ENCODE measurements around the gene ZNF408. TPM values are rescaled to one million over a fixed set of nuclear protein-coding genes. Genes with fewer than 3 reads are reported as not detected.

The ZNF408 gene
- total RNA-seq, 2 experiments from 2014 or later: 12.6 to 15.0 TPM

DNA sequence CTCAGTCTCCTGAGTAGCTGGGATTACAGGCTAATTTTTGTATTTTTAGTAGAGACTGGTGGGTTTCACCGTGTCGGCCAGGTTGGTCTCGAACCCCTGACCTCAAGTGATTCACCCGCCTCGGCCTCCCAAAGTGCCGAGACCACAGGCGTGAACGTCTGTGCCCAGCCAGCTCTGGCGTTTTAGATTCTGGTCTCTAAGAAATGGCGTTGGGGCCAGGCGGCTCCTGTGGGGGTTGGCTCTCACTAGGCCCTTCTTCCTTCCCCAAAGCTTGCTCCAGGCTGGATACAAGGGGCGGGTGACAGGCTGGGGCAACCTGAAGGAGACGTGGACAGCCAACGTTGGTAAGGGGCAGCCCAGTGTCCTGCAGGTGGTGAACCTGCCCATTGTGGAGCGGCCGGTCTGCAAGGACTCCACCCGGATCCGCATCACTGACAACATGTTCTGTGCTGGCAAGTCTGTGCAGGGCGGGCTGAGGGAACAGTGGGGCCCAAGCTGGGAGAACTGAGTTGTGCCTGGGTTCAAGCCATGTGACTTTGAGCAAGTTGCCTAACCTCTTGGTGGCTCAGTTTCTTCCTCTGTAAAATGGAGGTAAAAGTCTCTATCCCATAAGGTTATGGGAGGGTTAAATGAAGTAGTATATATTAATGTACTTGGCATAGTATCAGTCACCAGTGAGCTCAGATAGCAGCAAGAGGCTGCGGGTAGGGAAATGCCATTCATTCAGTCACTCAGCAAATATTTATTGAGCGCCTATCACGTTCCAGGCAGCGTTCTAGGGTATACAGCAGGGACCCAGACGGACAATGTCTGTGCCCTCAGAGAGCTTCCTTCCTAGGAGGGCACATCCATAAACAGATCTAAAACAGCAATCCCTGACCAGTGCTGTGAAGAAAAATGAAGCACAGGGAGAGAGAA lies 28.5 kb downstream of the ZNF408 start:
- no peaks in the 10 kb centered on the region for H3K27me3 Mint-ChIP-seq
- H3K4me3 Mint-ChIP-seq: no peak overlapping the region
- H3K27ac Mint-ChIP-seq: no peak overlapping the region
- H3K9me3 Mint-ChIP-seq (ENCODE audit: low read depth): no peaks in the 10 kb centered on the region
- ATAC-seq (no peak), DNase-seq (no peak)
- CTCF ChIA-PET: no interaction called here
- H3K4me1 Mint-ChIP-seq: no peaks in the 10 kb centered on the region
- H3K36me3 Mint-ChIP-seq: no peaks in the 10 kb centered on the region

DNA sequence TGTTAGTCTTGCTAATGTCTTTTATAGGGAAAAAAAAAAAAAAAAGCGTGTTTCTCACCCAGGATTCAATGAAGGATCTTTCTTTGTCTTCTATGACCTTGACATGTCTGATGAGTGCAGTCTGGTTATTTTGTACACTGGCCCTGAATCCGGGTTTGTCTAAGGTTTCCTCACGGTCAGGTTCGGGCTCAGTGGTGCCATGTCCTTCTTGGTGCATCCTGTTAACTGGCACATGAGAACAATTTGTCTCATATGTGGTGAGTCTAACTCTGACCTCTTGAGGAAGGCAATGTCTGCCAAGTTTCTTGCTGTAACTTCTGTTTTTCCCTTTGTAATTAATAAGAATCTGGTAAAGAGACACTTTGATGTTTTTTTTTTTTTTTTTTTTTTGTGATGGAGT lies 30.7 kb downstream of the ZNF408 start:
- Mint-ChIP-seq H3K4me3 (no peak overlapping the region), H3K9me3 (ENCODE audit: low read depth) (no peaks in the 10 kb centered on the region), H3K27ac (no peak overlapping the region), H3K36me3 (no peaks in the 10 kb centered on the region), H3K4me1 (no peaks in the 10 kb centered on the region), H3K27me3 (no peaks in the 10 kb centered on the region)
- no peak for DNase-seq
- ATAC-seq: no peak
- CTCF ChIA-PET: no interaction called here

DNA sequence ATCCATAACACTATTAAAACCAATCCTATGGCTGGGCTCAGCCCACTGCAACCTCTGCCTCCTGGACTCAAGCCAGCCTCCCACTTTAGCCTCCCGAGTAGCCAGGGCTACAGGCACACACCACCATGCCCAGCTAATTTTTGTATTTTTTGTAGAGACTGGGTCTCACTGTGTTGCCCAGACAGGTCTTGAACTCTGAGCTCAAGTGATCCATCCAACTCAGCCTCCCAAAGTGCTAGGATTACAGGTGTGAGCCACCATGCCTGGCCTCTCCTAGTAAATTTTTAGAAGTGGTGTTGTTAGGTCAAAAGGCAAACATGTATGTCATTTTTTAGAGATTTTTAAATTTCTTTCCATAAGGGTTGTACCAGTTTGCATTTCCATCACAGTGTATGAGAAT lies 32.4 kb downstream of the ZNF408 start:
- Mint-ChIP-seq H3K4me1 (no peaks in the 10 kb centered on the region), H3K27ac (no peak overlapping the region), H3K27me3 (no peaks in the 10 kb centered on the region), H3K4me3 (no peak overlapping the region), H3K36me3 (peaks cover 1% of the 10 kb centered on the region), H3K9me3 (ENCODE audit: low read depth) (no peaks in the 10 kb centered on the region)
- ATAC-seq (no peak), DNase-seq (no peak)
- CTCF ChIA-PET: no interaction called here

DNA sequence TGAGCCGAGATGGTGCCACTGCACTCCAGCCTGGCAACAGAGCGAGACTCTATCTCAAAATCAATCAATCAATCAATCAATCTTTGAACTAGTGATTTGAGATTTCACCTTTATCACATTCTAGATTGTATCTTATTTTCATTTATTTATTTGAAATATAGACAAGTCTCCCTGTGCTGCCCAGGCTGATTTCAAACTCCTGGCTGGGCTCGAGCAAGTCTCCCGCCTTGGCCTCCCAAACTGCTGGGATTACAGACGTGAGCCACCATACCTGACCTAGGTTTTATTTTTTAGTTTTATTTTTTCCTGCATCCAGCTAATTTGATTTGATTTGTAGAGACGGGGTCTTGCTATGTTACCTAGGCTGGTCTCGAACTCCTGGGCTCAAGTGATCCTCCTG lies 35.3 kb downstream of the ZNF408 start:
- Mint-ChIP-seq H3K4me1 (no peaks in the 10 kb centered on the region), H3K27ac (no peak overlapping the region), H3K4me3 (no peak overlapping the region), H3K36me3 (peaks cover 4% of the 10 kb centered on the region), H3K27me3 (no peaks in the 10 kb centered on the region), H3K9me3 (ENCODE audit: low read depth) (no peaks in the 10 kb centered on the region)
- DNase-seq: no peak
- no peak for ATAC-seq
- CTCF ChIA-PET: no interaction called here

DNA sequence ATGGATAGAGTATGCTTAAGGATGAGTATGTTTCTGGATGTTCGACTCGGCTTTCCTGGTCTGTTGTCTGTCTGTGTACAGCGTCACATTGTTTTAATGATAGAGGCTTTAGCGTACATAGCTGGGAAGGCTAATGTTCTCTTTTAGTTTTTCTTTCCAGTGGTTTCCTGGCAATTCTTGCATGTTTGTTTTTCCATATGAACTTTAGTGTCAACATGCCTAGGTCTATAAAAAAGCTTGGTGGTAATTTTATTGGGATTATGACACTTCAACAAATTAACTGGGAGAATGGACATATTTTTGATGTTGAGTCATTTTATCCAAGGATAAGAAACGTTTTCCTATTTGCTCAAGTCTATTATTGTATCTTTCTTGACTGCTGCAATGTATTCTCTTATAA lies 35.8 kb downstream of the ZNF408 start:
- Mint-ChIP-seq H3K9me3 (ENCODE audit: low read depth) (no peaks in the 10 kb centered on the region), H3K27ac (no peak overlapping the region), H3K4me3 (no peak overlapping the region), H3K27me3 (no peaks in the 10 kb centered on the region), H3K4me1 (no peaks in the 10 kb centered on the region), H3K36me3 (peaks cover 7% of the 10 kb centered on the region)
- no peak for ATAC-seq
- CTCF ChIA-PET: no interaction called here
- no peak for DNase-seq

DNA sequence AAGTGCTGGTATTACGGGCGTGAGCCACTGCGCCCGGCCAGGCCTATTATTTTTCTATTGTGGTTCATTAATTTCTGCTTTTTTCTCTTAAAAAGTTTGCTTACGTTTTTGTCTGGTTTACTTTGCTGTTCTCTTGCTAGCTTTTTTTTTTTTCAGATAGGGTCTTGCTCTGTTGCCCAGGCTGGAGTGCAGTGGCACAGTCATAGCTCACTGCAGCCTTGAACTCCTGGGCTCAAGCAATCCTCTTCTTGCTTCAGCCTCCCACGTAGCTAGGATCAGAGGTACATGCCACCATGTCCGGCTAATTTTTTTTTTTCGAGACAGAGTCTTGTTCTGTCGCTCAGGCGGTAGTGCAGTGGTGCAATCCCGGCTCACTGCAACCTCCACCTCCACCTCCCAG lies 36.9 kb downstream of the ZNF408 start:
- Mint-ChIP-seq H3K27me3 (no peaks in the 10 kb centered on the region), H3K36me3 (peaks cover 17% of the 10 kb centered on the region), H3K27ac (no peak overlapping the region), H3K9me3 (ENCODE audit: low read depth) (no peaks in the 10 kb centered on the region), H3K4me3 (no peak overlapping the region), H3K4me1 (no peaks in the 10 kb centered on the region)
- CTCF ChIA-PET: interaction anchor here (1.5 kb wide), 1 partner anchor 22 kb away, joined by 3 read pairs; no protein-coding TSS in a partner anchor
- ATAC-seq (no peak), DNase-seq (no peak)

DNA sequence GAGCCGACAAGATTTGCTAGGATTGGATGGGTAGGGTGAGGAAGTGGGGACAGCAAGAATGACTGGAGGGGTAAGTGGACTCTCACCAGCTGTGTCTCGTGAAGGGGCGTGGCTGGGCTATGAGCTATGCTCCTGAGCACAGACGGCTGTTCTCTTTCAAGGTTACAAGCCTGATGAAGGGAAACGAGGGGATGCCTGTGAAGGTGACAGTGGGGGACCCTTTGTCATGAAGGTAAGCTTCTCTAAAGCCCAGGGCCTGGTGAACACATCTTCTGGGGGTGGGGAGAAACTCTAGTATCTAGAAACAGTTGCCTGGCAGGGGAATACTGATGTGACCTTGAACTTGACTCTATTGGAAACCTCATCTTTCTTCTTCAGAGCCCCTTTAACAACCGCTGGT lies 38.1 kb downstream of the ZNF408 start:
- Mint-ChIP-seq H3K36me3 (peaks cover 23% of the 10 kb centered on the region), H3K9me3 (ENCODE audit: low read depth) (no peaks in the 10 kb centered on the region), H3K4me1 (no peaks in the 10 kb centered on the region), H3K4me3 (no peak overlapping the region), H3K27me3 (no peaks in the 10 kb centered on the region), H3K27ac (no peak overlapping the region)
- CTCF ChIA-PET: interaction anchor here (1.5 kb wide), 1 partner anchor 21 kb away, joined by 3 read pairs; no protein-coding TSS in a partner anchor
- ATAC-seq (no peak), DNase-seq (no peak)

DNA sequence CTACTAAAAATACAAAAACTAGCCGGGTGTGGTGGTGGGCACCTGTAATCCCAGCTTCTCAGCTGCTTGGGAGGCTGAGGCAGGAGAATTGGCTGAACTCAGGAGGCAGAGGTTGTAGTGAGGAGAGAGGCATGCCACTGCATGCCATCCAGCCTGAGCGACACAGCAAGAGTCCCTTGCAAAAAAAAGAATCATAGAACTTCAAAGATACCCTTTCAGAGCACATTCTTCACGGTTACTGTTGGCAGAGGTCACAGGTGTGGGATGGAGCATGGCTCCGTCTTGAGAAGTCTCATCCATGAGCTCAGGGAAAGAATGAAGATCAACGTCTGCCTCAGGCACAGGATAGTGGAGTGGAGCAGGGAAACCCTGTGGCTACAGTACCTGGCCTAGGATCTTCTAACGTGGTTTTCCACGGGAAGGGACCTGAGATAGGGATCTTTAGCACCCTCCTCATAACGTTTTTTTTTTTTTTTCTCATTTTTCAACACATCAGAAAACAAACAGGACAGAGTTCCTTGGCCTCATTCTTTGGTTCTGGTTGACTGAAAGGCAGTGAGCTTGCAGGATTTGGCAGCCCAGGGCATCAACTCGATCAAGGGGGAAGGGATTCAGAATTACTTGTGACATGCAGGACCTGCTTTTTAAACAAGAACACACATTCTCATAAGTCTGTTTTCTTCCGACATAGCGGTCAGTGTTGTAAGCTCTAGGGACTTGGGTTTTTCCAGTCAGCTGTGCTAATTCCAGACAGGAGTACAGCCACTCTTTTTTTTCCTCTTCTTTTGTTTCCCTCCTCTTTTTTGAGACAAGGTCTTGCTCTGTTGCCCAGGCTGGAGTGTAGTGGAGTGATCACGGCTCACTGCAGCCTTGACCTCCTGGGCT lies 41.0 kb downstream of the ZNF408 start:
- DNase-seq (no peak), ATAC-seq (no peak)
- no peaks in the 10 kb centered on the region for H3K9me3 Mint-ChIP-seq (ENCODE audit: low read depth)
- no peak overlapping the region for H3K27ac Mint-ChIP-seq
- H3K4me1 Mint-ChIP-seq: no peaks in the 10 kb centered on the region
- no peak overlapping the region for H3K4me3 Mint-ChIP-seq
- CTCF ChIA-PET: interaction anchor here (0.6 kb wide), 1 partner anchor 287 kb away, joined by 4 read pairs; no protein-coding TSS in a partner anchor
- H3K36me3 Mint-ChIP-seq: peaks cover 48% of the 10 kb centered on the region
- H3K27me3 Mint-ChIP-seq: no peaks in the 10 kb centered on the region

DNA sequence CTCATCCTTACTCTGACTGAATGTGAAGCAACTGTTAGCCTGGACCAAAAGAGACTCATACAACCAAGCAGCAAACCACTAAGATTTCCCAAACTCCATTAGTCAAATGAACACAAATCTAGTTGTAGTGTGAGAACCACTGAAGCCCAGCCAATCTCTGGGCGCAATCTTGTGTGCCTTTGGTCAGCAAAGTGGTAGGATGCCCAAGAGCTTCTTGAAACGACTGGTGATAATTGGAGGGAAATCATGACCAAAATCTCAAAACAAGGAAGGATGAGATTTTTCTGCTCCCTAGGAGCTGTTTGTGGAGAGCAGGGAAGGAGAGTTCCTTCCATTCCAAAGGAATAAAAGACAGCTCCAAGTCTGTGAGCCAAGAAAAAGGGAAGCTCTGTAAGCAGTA lies 42.2 kb downstream of the ZNF408 start:
- Mint-ChIP-seq H3K36me3 (peaks cover 56% of the 10 kb centered on the region), H3K27me3 (no peaks in the 10 kb centered on the region), H3K9me3 (ENCODE audit: low read depth) (no peaks in the 10 kb centered on the region), H3K4me1 (no peaks in the 10 kb centered on the region), H3K4me3 (no peak overlapping the region), H3K27ac (no peak overlapping the region)
- CTCF ChIA-PET: interaction anchor here (1.2 kb wide), 1 partner anchor 27 kb away, joined by 3 read pairs; no protein-coding TSS in a partner anchor
- ATAC-seq (no peak), DNase-seq (no peak)

DNA sequence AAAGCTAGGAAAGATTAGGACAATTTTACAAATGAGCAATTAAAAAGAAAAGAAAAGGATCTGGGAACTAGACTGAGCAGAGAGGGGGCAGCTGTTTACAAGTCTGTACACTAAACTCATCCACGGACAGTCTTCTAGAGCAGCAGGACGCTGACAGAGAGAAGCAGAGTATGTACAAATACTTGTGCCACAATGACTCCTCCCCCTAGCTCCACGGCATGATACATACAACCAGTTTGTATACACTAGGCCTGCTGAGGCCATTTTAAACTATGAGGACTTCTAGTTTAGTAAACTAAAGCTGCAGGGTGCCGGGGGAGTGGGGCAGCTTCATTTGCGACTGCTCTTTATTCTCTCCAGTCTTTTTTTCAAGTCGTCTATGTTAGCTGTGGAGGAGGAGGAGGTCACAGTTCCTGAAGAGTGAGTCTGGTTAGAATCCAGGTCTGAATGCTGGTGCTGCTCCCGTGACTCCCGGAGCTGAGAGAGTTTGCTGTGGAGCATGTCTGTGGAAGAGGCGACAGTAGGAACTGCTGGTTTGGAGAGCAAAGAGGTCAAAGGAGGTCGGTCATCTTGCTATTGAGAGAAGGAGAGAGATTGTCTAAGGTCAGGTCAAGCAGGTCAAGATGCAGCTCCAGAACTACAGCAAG lies 43.0 kb downstream of the ZNF408 start:
- Mint-ChIP-seq H3K27ac (no peak overlapping the region), H3K9me3 (ENCODE audit: low read depth) (no peaks in the 10 kb centered on the region), H3K4me3 (no peak overlapping the region), H3K4me1 (no peaks in the 10 kb centered on the region), H3K36me3 (peaks cover 57% of the 10 kb centered on the region), H3K27me3 (no peaks in the 10 kb centered on the region)
- CTCF ChIA-PET: interaction anchor here (1.2 kb wide), 1 partner anchor 26 kb away, joined by 3 read pairs; no protein-coding TSS in a partner anchor
- DNase-seq (no peak), ATAC-seq (no peak)

DNA sequence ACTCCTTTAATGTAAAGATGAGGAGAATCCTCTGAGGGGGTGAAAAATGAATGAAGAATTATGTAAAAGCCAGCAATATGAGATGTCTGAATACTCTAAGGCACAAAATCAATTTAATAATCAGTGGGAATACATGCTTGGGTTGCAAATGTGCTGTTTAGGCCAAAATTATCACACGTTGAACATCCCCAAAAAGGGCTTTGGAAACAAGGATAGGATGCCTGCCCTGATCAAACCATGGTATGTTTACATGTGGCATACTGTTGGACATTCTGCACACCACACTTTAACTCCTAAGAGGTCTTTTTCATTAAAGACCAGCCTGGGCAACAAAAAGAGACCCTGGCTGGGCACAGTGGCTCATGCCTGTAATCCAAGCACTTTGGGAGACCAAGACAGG lies 44.5 kb downstream of the ZNF408 start:
- H3K9me3 Mint-ChIP-seq (ENCODE audit: low read depth): no peaks in the 10 kb centered on the region
- no peak overlapping the region for H3K27ac Mint-ChIP-seq
- ATAC-seq (no peak), DNase-seq (no peak)
- no peaks in the 10 kb centered on the region for H3K4me1 Mint-ChIP-seq
- CTCF ChIA-PET: no interaction called here
- H3K36me3 Mint-ChIP-seq: peaks cover 64% of the 10 kb centered on the region
- no peaks in the 10 kb centered on the region for H3K27me3 Mint-ChIP-seq
- no peak overlapping the region for H3K4me3 Mint-ChIP-seq

DNA sequence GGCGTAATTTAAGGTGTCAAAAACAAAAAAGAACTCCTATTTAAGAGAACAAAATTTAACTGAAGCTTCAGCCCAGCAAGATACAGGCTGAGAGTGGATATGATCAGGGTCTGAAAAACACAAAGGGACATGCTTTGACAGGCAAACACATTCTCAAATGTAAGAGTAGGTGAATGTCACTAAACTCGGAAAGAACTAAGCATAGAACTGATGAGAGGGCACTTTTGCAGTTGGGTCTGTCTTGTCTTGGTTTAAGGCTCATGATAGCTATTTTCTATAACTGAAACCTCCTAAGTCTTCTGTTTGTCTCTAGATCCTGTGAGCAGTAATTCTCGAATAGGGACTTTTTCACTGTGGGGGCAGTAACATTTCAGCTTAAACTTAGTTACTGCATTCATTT lies 45.2 kb downstream of the ZNF408 start:
- Mint-ChIP-seq H3K4me1 (no peaks in the 10 kb centered on the region), H3K27ac (no peak overlapping the region), H3K4me3 (no peak overlapping the region), H3K36me3 (peaks cover 70% of the 10 kb centered on the region), H3K9me3 (ENCODE audit: low read depth) (no peaks in the 10 kb centered on the region), H3K27me3 (no peaks in the 10 kb centered on the region)
- CTCF ChIA-PET: no interaction called here
- no peak for ATAC-seq
- no peak for DNase-seq

DNA sequence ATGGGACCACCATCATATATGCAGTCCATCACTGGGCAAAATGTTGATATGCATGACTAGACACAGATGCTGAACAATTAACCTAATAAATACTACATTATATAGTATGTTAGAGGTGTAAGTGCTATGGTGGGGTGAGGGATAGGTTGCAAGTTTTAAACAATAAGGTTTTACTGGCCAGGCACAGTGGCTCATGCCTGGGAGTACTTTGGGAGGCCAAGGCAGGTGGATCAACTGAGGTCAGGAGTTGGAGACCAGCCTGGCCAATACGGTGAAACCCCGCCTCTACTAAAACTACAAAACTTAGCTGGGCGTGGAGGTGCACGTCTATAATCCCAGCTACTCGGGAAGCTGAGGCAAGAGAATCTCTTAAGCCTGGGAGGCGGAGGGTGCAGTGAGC lies 46.3 kb downstream of the ZNF408 start:
- DNase-seq: no peak
- Mint-ChIP-seq H3K9me3 (ENCODE audit: low read depth) (no peaks in the 10 kb centered on the region), H3K4me3 (no peak overlapping the region), H3K36me3 (peaks cover 69% of the 10 kb centered on the region), H3K27me3 (no peaks in the 10 kb centered on the region), H3K4me1 (no peaks in the 10 kb centered on the region), H3K27ac (no peak overlapping the region)
- CTCF ChIA-PET: interaction anchor here (1.0 kb wide), 1 partner anchor 61 kb away, joined by 3 read pairs; no protein-coding TSS in a partner anchor
- no peak for ATAC-seq
